ENCODE data around the gene PPM1K.

- TF ChIP-seq FOSB (CRISPR knock-in tag; IDR thresholded peaks at IDR 0.05) (no peak), CTCF (IDR thresholded peaks at IDR 0.05) (no peak), KDM5A (IDR thresholded peaks at IDR 0.05) (no peak), MYC (IDR thresholded peaks at IDR 0.05; ENCODE audit: borderline replicate concordance, low read length) (no peak), HOXB13 (CRISPR knock-in tag; IDR thresholded peaks at IDR 0.05; ENCODE audit: low read depth) (no peak), POLR2A (IDR thresholded peaks at IDR 0.05; ENCODE audit: low read length) (no peak)
Measured at GRCh38 chr4:88283661-88284438, 511 bp downstream of the PPM1K start.
